ENCODE results near the gene PTK7.

The PTK7 gene

GRCh38 chr6:43170931-43171706 is 95.0 kb downstream of the PTK7 start, which contains the start of gene SRF:
Gene SRF (plus strand): TSS chr6:43171269. CDS start chr6:43171657, 388 bp downstream.
- Histone ChIP-seq H3K36me3 (replicated peaks in 1 of 2; ENCODE audit: control insufficient read depth in 2 of 2, insufficient read depth in 2 of 2, low read length in 2 of 2) (peaks cover 12 to 20% of the 10 kb centered on the region in 2 donors), H3K79me1 (ENCODE audit: low read depth, low read length) (peaks cover 18% of the 10 kb centered on the region)
- no CpG with 5 or more reads among the region's 83 CpGs for WGBS, 2 donors (ENCODE audit: extremely low coverage in 2 of 2, insufficient read length in 2 of 2, insufficient replicate concordance in 1 of 2)

DNA sequence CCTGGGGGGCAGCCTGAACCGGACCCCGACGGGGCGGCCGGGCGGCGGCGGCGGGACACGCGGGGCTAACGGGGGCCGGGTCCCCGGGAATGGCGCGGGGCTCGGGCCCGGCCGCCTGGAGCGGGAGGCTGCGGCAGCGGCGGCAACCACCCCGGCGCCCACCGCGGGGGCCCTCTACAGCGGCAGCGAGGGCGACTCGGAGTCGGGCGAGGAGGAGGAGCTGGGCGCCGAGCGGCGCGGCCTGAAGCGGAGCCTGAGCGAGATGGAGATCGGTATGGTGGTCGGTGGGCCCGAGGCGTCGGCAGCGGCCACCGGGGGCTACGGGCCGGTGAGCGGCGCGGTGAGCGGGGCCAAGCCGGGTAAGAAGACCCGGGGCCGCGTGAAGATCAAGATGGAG is 95.6 kb downstream of the PTK7 start:
- H3K4me3 ChIP-seq (ENCODE audit: low read length in 2 of 2) = peak overlapping the region; percentile 78 to 96
- peak overlapping the region; percentile 76 for H3K4me2 ChIP-seq (ENCODE audit: insufficient read depth, low read length, poor library complexity, severe bottlenecking)
- H4K8ac ChIP-seq (ENCODE audit: low read depth, low read length) = no peak overlapping the region
- H2BK120ac ChIP-seq (ENCODE audit: low read depth, low read length) = peak overlapping the region; percentile 32
- peak overlapping the region; percentile 83 for H3K23ac ChIP-seq (ENCODE audit: low read depth, low read length, poor library complexity)
- no peak overlapping the region for H3K4ac ChIP-seq (ENCODE audit: low read length)
- H3K18ac ChIP-seq (ENCODE audit: low read length) = peak overlapping the region; percentile 97
- no peak overlapping the region for H3K27ac ChIP-seq (replicated peaks; ENCODE audit: low read length)
- peak overlapping the region; percentile 33 for H2BK15ac ChIP-seq (ENCODE audit: low read length)
- peak overlapping the region; percentile 94 for H3K9ac ChIP-seq (ENCODE audit: low read depth, low read length, poor library complexity)
- H4K91ac ChIP-seq (ENCODE audit: low read depth, low read length, poor library complexity) = no peak overlapping the region
- peaks cover 0 to 2% of the 10 kb centered on the region in 2 donors for H3K9me3 ChIP-seq (replicated peaks in 1 of 2; ENCODE audit: control insufficient read depth in 2 of 2, insufficient read depth in 1 of 2, low read depth in 1 of 2, low read length in 2 of 2)
- no peak overlapping the region for H2BK12ac ChIP-seq (ENCODE audit: low read length)
- H2BK5ac ChIP-seq (ENCODE audit: low read length) = peak overlapping the region; percentile 96
- H3K36me3 ChIP-seq (replicated peaks in 1 of 2; ENCODE audit: control insufficient read depth in 2 of 2, insufficient read depth in 2 of 2, low read length in 2 of 2) = peaks cover 17 to 26% of the 10 kb centered on the region in 2 donors
- H3K27me3 ChIP-seq (ENCODE audit: control insufficient read depth in 3 of 3, insufficient read depth in 3 of 3, low read depth in 1 of 3, low read length in 3 of 3) = no peaks in the 10 kb centered on the region
- peak overlapping the region; percentile 78 for H3K14ac ChIP-seq (ENCODE audit: low read length)
- peaks cover 18% of the 10 kb centered on the region for H3K79me1 ChIP-seq (ENCODE audit: low read depth, low read length)
- no peak for DNase-seq (ENCODE audit: low spot score)
- H3K4me1 ChIP-seq (ENCODE audit: control insufficient read depth in 2 of 2, insufficient read depth in 1 of 2, low read depth in 1 of 2, low read length in 2 of 2) = peaks cover 17 to 23% of the 10 kb centered on the region in 2 donors
- peak overlapping the region; percentile 78 for H2AFZ ChIP-seq (ENCODE audit: low read length)
- H2AK5ac ChIP-seq (ENCODE audit: low read depth, low read length) = peak overlapping the region; percentile 74
- WGBS, 2 donors (ENCODE audit: extremely low coverage in 2 of 2, insufficient read length in 2 of 2, insufficient replicate concordance in 1 of 2) = no CpG with 5 or more reads among the region's 57 CpGs

More at GRCh38 chr6:43170931-43171706, 95.0 kb downstream of the PTK7 start, which contains the start of gene SRF:
- Histone ChIP-seq H3K9me3 (replicated peaks in 1 of 2; ENCODE audit: control insufficient read depth in 2 of 2, insufficient read depth in 1 of 2, low read depth in 1 of 2, low read length in 2 of 2) (peaks cover 0 to 2% of the 10 kb centered on the region in 2 donors), H3K18ac (ENCODE audit: low read length) (peak within 1 kb of the TSS; percentile 97), H3K9ac (ENCODE audit: low read depth, low read length, poor library complexity) (peak within 1 kb of the TSS; percentile 94), H3K27ac (replicated peaks; ENCODE audit: low read length) (peak within 1 kb of the TSS; percentile 97), H3K4me1 (ENCODE audit: control insufficient read depth in 2 of 2, insufficient read depth in 1 of 2, low read depth in 1 of 2, low read length in 2 of 2) (peaks cover 17 to 23% of the 10 kb centered on the region in 2 donors), H3K4ac (ENCODE audit: low read length) (no peak within 1 kb of the TSS), H2BK12ac (ENCODE audit: low read length) (no peak within 1 kb of the TSS), H3K14ac (ENCODE audit: low read length) (peak within 1 kb of the TSS; percentile 78), H3K27me3 (ENCODE audit: control insufficient read depth in 3 of 3, insufficient read depth in 3 of 3, low read depth in 1 of 3, low read length in 3 of 3) (no peaks in the 10 kb centered on the region), H2AFZ (ENCODE audit: low read length) (peak within 1 kb of the TSS; percentile 83), H4K8ac (ENCODE audit: low read depth, low read length) (no peak within 1 kb of the TSS), H2BK15ac (ENCODE audit: low read length) (peak within 1 kb of the TSS; percentile 33), H2BK120ac (ENCODE audit: low read depth, low read length) (peak within 1 kb of the TSS; percentile 32), H4K91ac (ENCODE audit: low read depth, low read length, poor library complexity) (no peak within 1 kb of the TSS), H2BK5ac (ENCODE audit: low read length) (peak within 1 kb of the TSS; percentile 96), H2AK5ac (ENCODE audit: low read depth, low read length) (peak within 1 kb of the TSS; percentile 74), H3K4me3 (ENCODE audit: low read length in 2 of 2) (peak within 1 kb of the TSS; percentile 78 to 96), H3K4me2 (ENCODE audit: insufficient read depth, low read length, poor library complexity, severe bottlenecking) (peak within 1 kb of the TSS; percentile 85), H3K23ac (ENCODE audit: low read depth, low read length, poor library complexity) (peak within 1 kb of the TSS; percentile 83)
- DNase-seq (ENCODE audit: low spot score) = peak; percentile 100

DNA sequence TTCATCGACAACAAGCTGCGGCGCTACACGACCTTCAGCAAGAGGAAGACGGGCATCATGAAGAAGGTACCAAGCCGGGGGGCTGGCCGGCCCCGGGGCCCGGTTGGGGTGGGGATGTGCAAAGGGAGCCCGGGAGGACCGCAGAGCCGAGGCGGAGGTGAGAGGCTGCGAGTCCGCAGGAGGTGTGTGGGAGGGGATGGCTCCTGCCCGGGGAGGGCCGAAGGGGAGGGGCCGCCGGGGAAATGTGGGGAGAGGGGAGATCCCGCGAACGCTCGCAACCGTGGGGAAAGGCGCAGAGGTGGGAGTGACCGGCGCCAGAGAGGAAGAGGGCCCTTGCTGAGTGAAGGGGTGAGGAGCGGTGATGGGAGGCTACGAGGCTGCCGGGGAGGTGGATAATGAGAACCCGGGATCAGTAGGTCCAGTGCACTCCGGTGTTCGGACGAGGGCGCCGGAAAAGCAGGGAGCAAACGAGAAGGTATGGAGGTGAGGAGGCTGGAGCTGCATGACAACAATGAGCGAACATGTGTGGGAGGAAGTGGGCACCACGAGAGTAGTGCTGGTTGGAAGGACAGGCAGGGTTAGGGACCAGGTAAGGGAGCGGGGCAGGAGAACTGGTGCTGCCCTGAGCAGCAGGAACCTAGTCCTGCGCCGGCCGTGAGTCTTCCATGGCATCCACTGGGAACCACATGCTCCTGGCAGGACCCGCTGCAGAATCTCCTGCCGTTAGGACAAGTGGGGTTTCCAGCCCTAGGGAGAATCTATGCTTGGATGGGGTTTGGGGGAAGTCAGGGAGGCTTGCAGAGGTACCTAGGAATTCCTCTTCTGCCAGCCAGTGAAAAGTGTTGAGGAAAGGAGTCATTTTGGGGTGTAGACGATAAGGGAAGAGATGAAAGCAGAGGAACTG is 96.2 kb downstream of the PTK7 start:
- H2BK5ac ChIP-seq (ENCODE audit: low read length) = peak overlapping the region; percentile 96
- WGBS, 2 donors (ENCODE audit: extremely low coverage in 2 of 2, insufficient read length in 2 of 2, insufficient replicate concordance in 1 of 2) = no CpG with 5 or more reads among the region's 46 CpGs
- H3K79me1 ChIP-seq (ENCODE audit: low read depth, low read length) = peaks cover 18% of the 10 kb centered on the region
- H3K36me3 ChIP-seq (replicated peaks in 1 of 2; ENCODE audit: control insufficient read depth in 2 of 2, insufficient read depth in 2 of 2, low read length in 2 of 2) = peaks cover 17 to 31% of the 10 kb centered on the region in 2 donors
- peak overlapping the region; percentile 27 for H4K91ac ChIP-seq (ENCODE audit: low read depth, low read length, poor library complexity)
- H2BK120ac ChIP-seq (ENCODE audit: low read depth, low read length) = peak overlapping the region; percentile 32
- no peak overlapping the region for H3K27ac ChIP-seq (replicated peaks; ENCODE audit: low read length)
- H2BK15ac ChIP-seq (ENCODE audit: low read length) = peak overlapping the region; percentile 33
- peak overlapping the region; percentile 76 for H3K4me2 ChIP-seq (ENCODE audit: insufficient read depth, low read length, poor library complexity, severe bottlenecking)
- peak overlapping the region; percentile 83 for H3K23ac ChIP-seq (ENCODE audit: low read depth, low read length, poor library complexity)
- H3K4ac ChIP-seq (ENCODE audit: low read length) = no peak overlapping the region
- H4K8ac ChIP-seq (ENCODE audit: low read depth, low read length) = no peak overlapping the region
- peak overlapping the region; percentile 74 for H2AK5ac ChIP-seq (ENCODE audit: low read depth, low read length)
- peak overlapping the region; percentile 68 for H2BK12ac ChIP-seq (ENCODE audit: low read length)
- H3K18ac ChIP-seq (ENCODE audit: low read length) = peak overlapping the region; percentile 97
- peaks cover 17 to 23% of the 10 kb centered on the region in 2 donors for H3K4me1 ChIP-seq (ENCODE audit: control insufficient read depth in 2 of 2, insufficient read depth in 1 of 2, low read depth in 1 of 2, low read length in 2 of 2)
- H3K9me3 ChIP-seq (replicated peaks in 1 of 2; ENCODE audit: control insufficient read depth in 2 of 2, insufficient read depth in 1 of 2, low read depth in 1 of 2, low read length in 2 of 2) = peaks cover 0 to 2% of the 10 kb centered on the region in 2 donors
- H3K4me3 ChIP-seq (ENCODE audit: low read length in 2 of 2) = peak overlapping the region; percentile 78 to 96
- peak; percentile 35 for DNase-seq (ENCODE audit: low spot score)
- H2AFZ ChIP-seq (ENCODE audit: low read length) = peak overlapping the region; percentile 78
- H3K9ac ChIP-seq (ENCODE audit: low read depth, low read length, poor library complexity) = peak overlapping the region; percentile 94
- peak overlapping the region; percentile 78 for H3K14ac ChIP-seq (ENCODE audit: low read length)
- no peaks in the 10 kb centered on the region for H3K27me3 ChIP-seq (ENCODE audit: control insufficient read depth in 3 of 3, insufficient read depth in 3 of 3, low read depth in 1 of 3, low read length in 3 of 3)
